ENCODE results near the gene ENSA.

Gene ENSA

GRCh38 chr1:150629115-150629928, at the start of gene ENSA:
Gene ENSA, minus strand, starts transcription at chr1:150629612. Its CDS starts 142 bp downstream, at chr1:150629470.
- peak within 1 kb of the TSS; percentile 76 for H2AFZ ChIP-seq (ENCODE audit: low read length)
- no peaks in the 10 kb centered on the region for H3K27me3 ChIP-seq (ENCODE audit: insufficient read depth, low read length, poor library complexity, severe bottlenecking)
- peaks cover 20% of the 10 kb centered on the region for H3K4me1 ChIP-seq (ENCODE audit: insufficient read depth, low read length, poor library complexity, severe bottlenecking)
- 0 out of 2 replicates have a peak, but pooled peaks cover 2% of the 10 kb centered on the region for H3F3A ChIP-seq (ENCODE audit: low read depth)
- peak within 1 kb of the TSS; percentile 96 for H3K4me2 ChIP-seq (ENCODE audit: low read depth, low read length, poor library complexity, severe bottlenecking)
- H3K9ac ChIP-seq (ENCODE audit: low read depth, low read length, poor library complexity, severe bottlenecking), result peak within 1 kb of the TSS; percentile 86
- H3K9me2 ChIP-seq (replicated peaks; ENCODE audit: low read depth, low read length), result no peaks in the 10 kb centered on the region
- H4K20me1 ChIP-seq (ENCODE audit: insufficient read depth, low read length, poor library complexity, severe bottlenecking), result peaks cover 16% of the 10 kb centered on the region
- H3K36me3 ChIP-seq (ENCODE audit: insufficient read depth, low read length), result peaks cover 29% of the 10 kb centered on the region; the same call in 1 of the 2 replicates
- H3K9me3 ChIP-seq (ENCODE audit: insufficient read depth, low read depth, low read length), result no peaks in the 10 kb centered on the region
- H3K79me2 ChIP-seq (ENCODE audit: insufficient read depth, low read length), result peaks cover 42% of the 10 kb centered on the region
- peak within 1 kb of the TSS; percentile 91 for H3K4me3 ChIP-seq (ENCODE audit: low read length, poor library complexity, severe bottlenecking)
- TF ChIP-seq EZH2phosphoT487 (IDR thresholded peaks at IDR 0.05; ENCODE audit: borderline replicate concordance) (no peak), CTCF (conservative IDR thresholded peaks at IDR 0.05; ENCODE audit: low read length) (no peak)

GRCh38 chr1:150678988-150679387, 49.6 kb upstream of the ENSA start:
- Histone ChIP-seq H3K4me1 (ENCODE audit: insufficient read depth, low read length, poor library complexity, severe bottlenecking) (peaks cover 3% of the 10 kb centered on the region), H3K9me3 (ENCODE audit: insufficient read depth, low read depth, low read length) (no peaks in the 10 kb centered on the region), H3K79me2 (ENCODE audit: insufficient read depth, low read length) (0 out of 2 replicates have a peak, but pooled peaks cover 6% of the 10 kb centered on the region), H3K4me3 (ENCODE audit: low read length, poor library complexity, severe bottlenecking) (no peak overlapping the region), H4K20me1 (ENCODE audit: insufficient read depth, low read length, poor library complexity, severe bottlenecking) (peaks cover 4% of the 10 kb centered on the region), H3K36me3 (ENCODE audit: insufficient read depth, low read length) (no peaks in the 10 kb centered on the region; the same call in 1 of the 2 replicates), H3F3A (ENCODE audit: low read depth) (no peaks in the 10 kb centered on the region), H3K27me3 (ENCODE audit: insufficient read depth, low read length, poor library complexity, severe bottlenecking) (no peaks in the 10 kb centered on the region), H3K4me2 (ENCODE audit: low read depth, low read length, poor library complexity, severe bottlenecking) (no peak overlapping the region), H3K9ac (ENCODE audit: low read depth, low read length, poor library complexity, severe bottlenecking) (no peak overlapping the region), H2AFZ (ENCODE audit: low read length) (no peak overlapping the region), H3K9me2 (replicated peaks; ENCODE audit: low read depth, low read length) (no peaks in the 10 kb centered on the region)
- TF ChIP-seq EZH2phosphoT487 (IDR thresholded peaks at IDR 0.05; ENCODE audit: borderline replicate concordance), result no peak
- TF ChIP-seq CTCF (conservative IDR thresholded peaks at IDR 0.05; ENCODE audit: low read length), result no peak

GRCh38 chr1:150674881-150675280, 45.5 kb upstream of the ENSA start:
- Histone ChIP-seq H3K27me3 (ENCODE audit: insufficient read depth, low read length, poor library complexity, severe bottlenecking) (no peaks in the 10 kb centered on the region), H3K9ac (ENCODE audit: low read depth, low read length, poor library complexity, severe bottlenecking) (no peak overlapping the region), H3K79me2 (ENCODE audit: insufficient read depth, low read length) (0 out of 2 replicates have a peak, but pooled peaks cover 6% of the 10 kb centered on the region), H3K36me3 (ENCODE audit: insufficient read depth, low read length) (no peaks in the 10 kb centered on the region; the same call in 1 of the 2 replicates), H3K4me2 (ENCODE audit: low read depth, low read length, poor library complexity, severe bottlenecking) (no peak overlapping the region), H2AFZ (ENCODE audit: low read length) (no peak overlapping the region), H3K9me3 (ENCODE audit: insufficient read depth, low read depth, low read length) (no peaks in the 10 kb centered on the region), H3F3A (ENCODE audit: low read depth) (no peaks in the 10 kb centered on the region), H3K4me1 (ENCODE audit: insufficient read depth, low read length, poor library complexity, severe bottlenecking) (no peaks in the 10 kb centered on the region), H3K4me3 (ENCODE audit: low read length, poor library complexity, severe bottlenecking) (no peak overlapping the region), H4K20me1 (ENCODE audit: insufficient read depth, low read length, poor library complexity, severe bottlenecking) (peaks cover 4% of the 10 kb centered on the region), H3K9me2 (replicated peaks; ENCODE audit: low read depth, low read length) (no peaks in the 10 kb centered on the region)
- TF ChIP-seq CTCF (conservative IDR thresholded peaks at IDR 0.05; ENCODE audit: low read length) (no peak), EZH2phosphoT487 (IDR thresholded peaks at IDR 0.05; ENCODE audit: borderline replicate concordance) (no peak)

Data from Loucy (cell line).